Keratinocyte (primary cell): ENCODE results near the gene REEP6. TPM values are rescaled to one million over a fixed set of nuclear protein-coding genes. Genes with fewer than 3 reads are reported as not detected.

Experiments
- DNase-seq: peaks from one replicate; pipeline ENCODE4 v3.0.0-alpha.2; 2011; ENCODE audit warnings: low read depth, missing footprints, low spot score
- FAIRE-seq: peaks from 2 replicates; lab custom pipeline; 2011; peaks lifted over from hg19 to GRCh38; lab: Jason Lieb, UNC
- H2AFZ ChIP-seq: 2 replicates; pipeline ENCODE4 v1.6.0; 2012; ENCODE audit warnings: low read length, control low read depth, inconsistent platforms; ENCODE audit not compliant: control insufficient read depth
- H3K27ac ChIP-seq: 2 replicates; pipeline ENCODE4 v1.5.1; 2011; ENCODE audit warnings: low read length; ENCODE audit not compliant: control insufficient read depth, insufficient read depth
- H3K27me3 ChIP-seq: 3 replicates; pipeline ENCODE4 v1.6.0; 2011; ENCODE audit warnings: low read length; ENCODE audit not compliant: control insufficient read depth, insufficient read depth; ENCODE audit errors: extremely low read depth
- H3K36me3 ChIP-seq, 2 experiments: 2 replicates in 1 of 2; 3 replicates in 1 of 2; pipeline ENCODE4 v1.5.1; 2011; ENCODE audit warnings: low read length in 2 of 2, mild to moderate bottlenecking in 1 of 2; ENCODE audit not compliant: control insufficient read depth in 2 of 2, insufficient read depth in 2 of 2; ENCODE audit errors: extremely low read depth in 1 of 2
- H3K4me1 ChIP-seq: 3 replicates; pipeline ENCODE4 v1.5.1; 2011; ENCODE audit warnings: low read length; ENCODE audit not compliant: control insufficient read depth, insufficient read depth; ENCODE audit errors: extremely low read depth
- H3K4me2 ChIP-seq: 3 replicates; pipeline ENCODE4 v1.6.0; 2011; ENCODE audit warnings: low read depth, low read length; ENCODE audit not compliant: control insufficient read depth, insufficient read depth; ENCODE audit errors: extremely low read depth
- H3K4me3 ChIP-seq, 3 experiments: fragments of 200-600 bp in 1 of 3; sonication (generic) in 1 of 3; 2 replicates in 2 of 3; 3 replicates in 1 of 3; pipeline ENCODE4 v1.5.1; 2011 to 2016; ENCODE audit warnings: low read length in 3 of 3, mild to moderate bottlenecking in 3 of 3, control low read depth in 2 of 3, inconsistent platforms in 1 of 3, low read depth in 1 of 3, mixed read lengths in 1 of 3, mixed run types in 1 of 3, moderate library complexity in 1 of 3; ENCODE audit not compliant: control insufficient read depth in 2 of 3, insufficient read depth in 2 of 3; ENCODE audit errors: extremely low read depth in 1 of 3
- H3K79me2 ChIP-seq: 2 replicates; pipeline ENCODE4 v1.6.0; 2012; ENCODE audit warnings: low read length; ENCODE audit not compliant: control insufficient read depth, insufficient read depth
- H3K9ac ChIP-seq: 3 replicates; pipeline ENCODE4 v1.6.0; 2011; ENCODE audit warnings: low read length; ENCODE audit not compliant: control insufficient read depth, insufficient read depth; ENCODE audit errors: extremely low read depth
- H3K9me1 ChIP-seq: 3 replicates; pipeline ENCODE4 v1.6.0; 2011; ENCODE audit warnings: low read length; ENCODE audit not compliant: control insufficient read depth, insufficient read depth; ENCODE audit errors: extremely low read depth
- H3K9me3 ChIP-seq: 2 replicates; pipeline ENCODE4 v1.5.1; 2012; ENCODE audit warnings: low read depth, low read length; ENCODE audit not compliant: control insufficient read depth
- H4K20me1 ChIP-seq: 3 replicates; pipeline ENCODE4 v1.6.0; 2011; ENCODE audit warnings: low read length; ENCODE audit not compliant: control insufficient read depth, insufficient read depth; ENCODE audit errors: extremely low read depth
- CTCF ChIP-seq, 3 experiments: IDR thresholded peaks in 1 of 3; conservative IDR thresholded peaks in 1 of 3; optimal IDR thresholded peaks in 1 of 3; 2 replicates in 2 of 3; 3 replicates in 1 of 3; pipeline versions ENCODE3 to v1.5.1; 2011; ENCODE audit warnings: low read length in 3 of 3, mild to moderate bottlenecking in 3 of 3, moderate library complexity in 2 of 3, control low read depth in 1 of 3, inconsistent platforms in 1 of 3; ENCODE audit not compliant: insufficient read depth in 2 of 3; ENCODE audit errors: extremely low read depth in 1 of 3
- EZH2 ChIP-seq: IDR thresholded peaks from one replicate; pipeline ENCODE4 v1.6.1; 2012; ENCODE audit warnings: inconsistent platforms, mild to moderate bottlenecking, low read length, moderate library complexity
- dilution Hi-C: fragments of 300-500 bp; cut with MboI; formaldehyde crosslinking; loops from one replicate; pipeline ENCODE4 v1.7.0; 2020; ENCODE audit warnings: low sequenced_read_pairs; ENCODE audit not compliant: extremely low pct_ligation_motif_present
- polyA plus RNA-seq, 5 experiments: library from polyadenylated mRNA; depleted of rRNA in 3 of 5; stranded (reverse) in 3 of 5; stranded (forward) in 1 of 5; unstranded in 1 of 5; fragments of >200 nt; gene quantifications; 1 replicate in 1 of 5; 2 replicates in 3 of 5; 3 replicates in 1 of 5; pipeline versions ENCODE4 v1.2.1 to v1.2.3, GENCODE V29; 2011 to 2012; ENCODE audit warnings: missing spikeins in 2 of 5, low read depth in 1 of 5, low replicate concordance in 1 of 5

REEP6 gene
- polyA plus RNA-seq, 1 donor (not counting 4 experiments of a cell fraction or from before 2014, with no cell fraction given) = 1.2 TPM

DNA sequence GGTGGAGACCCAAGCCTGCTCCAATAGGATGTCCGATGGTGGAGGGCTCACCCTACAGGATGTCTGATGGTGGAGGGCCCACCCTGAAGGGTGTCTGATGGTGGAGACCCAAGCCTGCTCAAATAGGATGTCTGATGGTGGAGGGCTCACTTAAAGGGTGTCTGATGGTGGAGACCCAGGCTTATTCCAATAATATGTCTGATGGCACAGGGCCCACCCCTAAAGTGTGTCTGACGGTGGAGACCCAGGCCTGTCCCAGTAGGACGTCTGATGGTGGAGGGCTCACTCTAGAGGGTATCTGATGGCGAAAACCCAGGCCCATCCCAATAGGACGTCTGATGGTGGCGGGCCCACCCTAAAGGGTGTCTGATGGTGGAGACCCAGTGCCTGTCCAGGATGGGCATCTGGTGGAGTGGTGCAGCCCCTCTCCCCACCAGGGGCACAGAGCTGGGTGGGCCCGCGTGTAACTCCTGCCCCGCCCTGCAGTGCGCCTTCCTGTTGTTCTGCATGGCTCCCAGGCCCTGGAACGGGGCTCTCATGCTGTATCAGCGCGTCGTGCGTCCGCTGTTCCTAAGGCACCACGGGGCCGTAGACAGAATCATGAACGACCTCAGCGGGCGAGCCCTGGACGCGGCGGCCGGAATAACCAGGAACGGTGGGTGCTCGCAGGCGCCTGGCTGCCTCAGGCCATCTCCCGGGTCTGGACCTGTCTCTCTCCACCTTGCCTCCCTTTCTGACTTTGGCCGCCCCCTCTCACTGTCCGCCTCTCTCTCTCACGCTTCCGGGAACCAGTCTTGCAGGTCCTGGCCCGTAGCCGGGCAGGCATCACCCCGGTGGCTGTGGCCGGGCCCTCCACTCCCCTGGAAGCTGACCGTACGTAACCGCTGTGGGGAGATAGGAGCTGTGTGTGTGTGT is 5.1 kb downstream of the REEP6 start:
- peak overlapping the region; percentile 20 for H2AFZ ChIP-seq
- peaks cover 16% of the 10 kb centered on the region for H3K4me1 ChIP-seq
- H3K9me1 ChIP-seq = no peaks in the 10 kb centered on the region
- no peak overlapping the region for H3K27ac ChIP-seq
- H3K79me2 ChIP-seq = no peaks in the 10 kb centered on the region
- peak overlapping the region in 2 of 3 experiments; percentile 14 to 34 for H3K4me3 ChIP-seq
- TF ChIP-seq EZH2 = no peak
- TF ChIP-seq CTCF (optimal IDR thresholded peaks at IDR 0.05 in 1 of 3, IDR thresholded peaks at IDR 0.05 in 1 of 3, conservative IDR thresholded peaks at IDR 0.05 in 1 of 3; ENCODE audit: extremely low read depth in 1 of 3, insufficient read depth in 2 of 3, low read length in 3 of 3) = no peak
- H3K27me3 ChIP-seq = no peaks in the 10 kb centered on the region
- DNase-seq (no peak), FAIRE-seq (no peak)
- H4K20me1 ChIP-seq = no peaks in the 10 kb centered on the region
- peak overlapping the region; percentile 75 for H3K4me2 ChIP-seq
- H3K9me3 ChIP-seq = no peaks in the 10 kb centered on the region
- H3K36me3 ChIP-seq = no peaks in the 10 kb centered on the region
- H3K9ac ChIP-seq = peak overlapping the region; percentile 28
- dilution Hi-C loops = no loop called here

GRCh38 chr19:1496714-1497577 is 6.0 kb downstream of the REEP6 start:
- Histone ChIP-seq H3K4me2 (peak overlapping the region; percentile 75), H2AFZ (peak overlapping the region; percentile 20), H3K9ac (no peak overlapping the region)

More at GRCh38 chr19:1496714-1497577, 6.0 kb downstream of the REEP6 start:
- no peak for DNase-seq
- Histone ChIP-seq H3K4me1 (peaks cover 9% of the 10 kb centered on the region), H4K20me1 (no peaks in the 10 kb centered on the region), H3K36me3 (no peaks in the 10 kb centered on the region), H3K27ac (no peak overlapping the region), H3K9me1 (no peaks in the 10 kb centered on the region), H3K79me2 (no peaks in the 10 kb centered on the region), H3K9me3 (no peaks in the 10 kb centered on the region), H3K27me3 (no peaks in the 10 kb centered on the region), H3K4me3 (peak overlapping the region in 2 of 3 experiments; percentile 14 to 34)
- dilution Hi-C loops = no loop called here
- TF ChIP-seq EZH2 = no peak
- no peak for TF ChIP-seq CTCF (optimal IDR thresholded peaks at IDR 0.05 in 1 of 3, IDR thresholded peaks at IDR 0.05 in 1 of 3, conservative IDR thresholded peaks at IDR 0.05 in 1 of 3; ENCODE audit: extremely low read depth in 1 of 3, insufficient read depth in 2 of 3, low read length in 3 of 3)
- FAIRE-seq = no peak
